GM08714 (cell line): ENCODE data around the gene SLC17A1.

Experiments
- H3K4me3 ChIP-seq: fragments of 200-500 bp; sonication (Bioruptor generic); 2 replicates; pipeline ENCODE4 v1.5.1; 2014; ENCODE audit warnings: mild to moderate bottlenecking, low read length, inconsistent platforms
- ZNF274 ChIP-seq: IDR thresholded peaks from 2 replicates; pipeline ENCODE4 v1.6.1; 2012; ENCODE audit warnings: mild to moderate bottlenecking, low read depth, low read length

The SLC17A1 gene

GRCh38 chr6:25852756-25853155 lies 20.9 kb upstream of the SLC17A1 start:
- no peak for TF ChIP-seq ZNF274
- H3K4me3 ChIP-seq = no peak overlapping the region

- no peak for TF ChIP-seq ZNF274
- H3K4me3 ChIP-seq = no peak overlapping the region
Observed at GRCh38 chr6:25851961-25852360, 20.1 kb upstream of the SLC17A1 start.

- TF ChIP-seq ZNF274 = no peak
- H3K4me3 ChIP-seq = no peak overlapping the region
Observed at GRCh38 chr6:25844518-25844917, 12.7 kb upstream of the SLC17A1 start.

GRCh38 chr6:25842526-25842925 lies 10.7 kb upstream of the SLC17A1 start:
- TF ChIP-seq ZNF274 = no peak
- no peak overlapping the region for H3K4me3 ChIP-seq

- TF ChIP-seq ZNF274 = no peak
- H3K4me3 ChIP-seq = no peak overlapping the region
Observed at GRCh38 chr6:25835442-25836283, 3.8 kb upstream of the SLC17A1 start.

GRCh38 chr6:25834950-25835349 lies 3.1 kb upstream of the SLC17A1 start:
- TF ChIP-seq ZNF274 = no peak
- no peak overlapping the region for H3K4me3 ChIP-seq

GRCh38 chr6:25833136-25833535 lies 1.3 kb upstream of the SLC17A1 start:
- no peak overlapping the region for H3K4me3 ChIP-seq
- no peak for TF ChIP-seq ZNF274

GRCh38 chr6:25832670-25833069 lies 818 bp upstream of the SLC17A1 start:
- no peak overlapping the region for H3K4me3 ChIP-seq
- no peak for TF ChIP-seq ZNF274

- no peak for TF ChIP-seq ZNF274
- no peak overlapping the region for H3K4me3 ChIP-seq
Observed at GRCh38 chr6:25832307-25832662, 433 bp upstream of the SLC17A1 start.

GRCh38 chr6:25830458-25830857 lies 1.4 kb downstream of the SLC17A1 start:
- no peak for TF ChIP-seq ZNF274
- H3K4me3 ChIP-seq = no peak overlapping the region

GRCh38 chr6:25829375-25829774 lies 2.5 kb downstream of the SLC17A1 start:
- no peak for TF ChIP-seq ZNF274
- H3K4me3 ChIP-seq = no peak overlapping the region

- H3K4me3 ChIP-seq = no peak overlapping the region
- TF ChIP-seq ZNF274 = no peak
Observed at GRCh38 chr6:25821341-25821740, 10.5 kb downstream of the SLC17A1 start.

- no peak for TF ChIP-seq ZNF274
- no peak overlapping the region for H3K4me3 ChIP-seq
Observed at GRCh38 chr6:25816252-25816651, 15.6 kb downstream of the SLC17A1 start.

- TF ChIP-seq ZNF274 = no peak
Observed at GRCh38 chr6:25815194-25815593, 16.7 kb downstream of the SLC17A1 start.

GRCh38 chr6:25804804-25805203 lies 27.0 kb downstream of the SLC17A1 start:
- TF ChIP-seq ZNF274 = no peak
- H3K4me3 ChIP-seq = no peak overlapping the region

More at GRCh38 chr6:25815194-25815593, 16.7 kb downstream of the SLC17A1 start:
- no peak overlapping the region for H3K4me3 ChIP-seq

GRCh38 chr6:25801436-25801835 lies 30.4 kb downstream of the SLC17A1 start:
- no peak for TF ChIP-seq ZNF274
- no peak overlapping the region for H3K4me3 ChIP-seq
